HUES64 (cell line): Measurements from ENCODE around the gene MGMT.

ENCODE experiments used
- H3K27ac ChIP-seq: 2 replicates; pipeline ENCODE4 v1.7.0; 2013; ENCODE audit warnings: low read depth, low read length, inconsistent platforms
- H3K27me3 ChIP-seq: 2 replicates; pipeline ENCODE4 v1.6.1; 2013; ENCODE audit warnings: mild to moderate bottlenecking, low read length; ENCODE audit not compliant: insufficient read depth
- H3K36me3 ChIP-seq: 2 replicates; pipeline ENCODE4 v1.6.1; 2013; ENCODE audit warnings: mild to moderate bottlenecking, low read length; ENCODE audit not compliant: insufficient read depth
- H3K4me1 ChIP-seq: 2 replicates; pipeline ENCODE4 v1.6.1; 2013; ENCODE audit warnings: mild to moderate bottlenecking, low read length, moderate library complexity; ENCODE audit not compliant: insufficient read depth
- H3K4me3 ChIP-seq: 2 replicates; pipeline ENCODE4 v1.5.1; 2013; ENCODE audit warnings: mild to moderate bottlenecking, low read length, moderate library complexity
- H3K9ac ChIP-seq: 2 replicates; pipeline ENCODE4 v1.6.1; 2013; ENCODE audit warnings: mild to moderate bottlenecking, low read depth, low read length
- H3K9me3 ChIP-seq: 2 replicates; pipeline ENCODE4 v1.6.1; 2013; ENCODE audit warnings: low read depth, low read length; ENCODE audit not compliant: insufficient read depth
- WGBS: fragments of 150-250, 120-280 bp; methylation state at CpG from one replicate; pipeline ENCODE4 v1.1.7; 2013; ENCODE audit warnings: missing lambda C conversion rate; 5-methylcytosine and 5-hydroxymethylcytosine counted together

MGMT gene

GRCh38 chr10:129532838-129533237 lies 65.8 kb downstream of the MGMT start:
- H3K9ac ChIP-seq: no peak overlapping the region
- no peaks in the 10 kb centered on the region for H3K27me3 ChIP-seq
- H3K27ac ChIP-seq: no peak overlapping the region
- H3K36me3 ChIP-seq: no peaks in the 10 kb centered on the region
- H3K4me3 ChIP-seq: no peak overlapping the region
- WGBS: 97% methylated on average over 12 of the region's 12 CpGs
- no peaks in the 10 kb centered on the region for H3K9me3 ChIP-seq
- H3K4me1 ChIP-seq: peaks cover 14% of the 10 kb centered on the region; the same call in 1 of the 2 replicates

- H3K36me3 ChIP-seq: no peaks in the 10 kb centered on the region
- H3K27ac ChIP-seq: no peak overlapping the region
- no peaks in the 10 kb centered on the region for H3K9me3 ChIP-seq
- no peaks in the 10 kb centered on the region for H3K27me3 ChIP-seq
- peaks cover 14% of the 10 kb centered on the region; the same call in 1 of the 2 replicates for H3K4me1 ChIP-seq
- H3K4me3 ChIP-seq: no peak overlapping the region
- WGBS: 94% methylated on average over 11 of the region's 11 CpGs
- H3K9ac ChIP-seq: no peak overlapping the region
These were observed 66.2 kb downstream of the MGMT start for GRCh38 chr10:129533281-129533680.

- H3K9ac ChIP-seq: no peak overlapping the region
- WGBS: 96% methylated on average over 5 of the region's 5 CpGs
- no peaks in the 10 kb centered on the region for H3K36me3 ChIP-seq
- H3K4me3 ChIP-seq: no peak overlapping the region
- no peak overlapping the region for H3K27ac ChIP-seq
- H3K9me3 ChIP-seq: no peaks in the 10 kb centered on the region
- H3K4me1 ChIP-seq: peaks cover 14% of the 10 kb centered on the region; the same call in 1 of the 2 replicates
- H3K27me3 ChIP-seq: no peaks in the 10 kb centered on the region
These were observed 67.8 kb downstream of the MGMT start for GRCh38 chr10:129534826-129535225.

- no peak overlapping the region for H3K9ac ChIP-seq
- 95% methylated on average over 14 of the region's 16 CpGs for WGBS
- no peaks in the 10 kb centered on the region for H3K9me3 ChIP-seq
These were observed 69.3 kb downstream of the MGMT start for GRCh38 chr10:129536336-129536735.

GRCh38 chr10:129537151-129537550 lies 70.1 kb downstream of the MGMT start:
- Histone ChIP-seq H3K9me3 (no peaks in the 10 kb centered on the region), H3K27me3 (no peaks in the 10 kb centered on the region), H3K9ac (no peak overlapping the region), H3K36me3 (no peaks in the 10 kb centered on the region), H3K4me3 (no peak overlapping the region), H3K27ac (no peak overlapping the region), H3K4me1 (peaks cover 5% of the 10 kb centered on the region; the same call in 1 of the 2 replicates)
- 96% methylated on average over 6 of the region's 6 CpGs for WGBS

More at GRCh38 chr10:129536336-129536735, 69.3 kb downstream of the MGMT start:
- Histone ChIP-seq H3K27ac (no peak overlapping the region), H3K4me3 (no peak overlapping the region), H3K36me3 (no peaks in the 10 kb centered on the region), H3K27me3 (no peaks in the 10 kb centered on the region), H3K4me1 (peaks cover 11% of the 10 kb centered on the region; the same call in 1 of the 2 replicates)

GRCh38 chr10:129538236-129538635 lies 71.2 kb downstream of the MGMT start:
- no peaks in the 10 kb centered on the region for H3K27me3 ChIP-seq
- no peak overlapping the region for H3K9ac ChIP-seq
- H3K4me1 ChIP-seq: no peaks in the 10 kb centered on the region
- no peak overlapping the region for H3K4me3 ChIP-seq
- H3K36me3 ChIP-seq: no peaks in the 10 kb centered on the region
- 94% methylated on average over 2 of the region's 2 CpGs for WGBS
- H3K9me3 ChIP-seq: no peaks in the 10 kb centered on the region
- H3K27ac ChIP-seq: no peak overlapping the region

GRCh38 chr10:129541200-129541599 lies 74.2 kb downstream of the MGMT start:
- no peak overlapping the region for H3K27ac ChIP-seq
- no peaks in the 10 kb centered on the region for H3K9me3 ChIP-seq
- no peaks in the 10 kb centered on the region for H3K4me1 ChIP-seq
- no peaks in the 10 kb centered on the region for H3K36me3 ChIP-seq
- no peaks in the 10 kb centered on the region for H3K27me3 ChIP-seq
- H3K4me3 ChIP-seq: no peak overlapping the region
- H3K9ac ChIP-seq: no peak overlapping the region
- 95% methylated on average over 9 of the region's 9 CpGs for WGBS

- no peaks in the 10 kb centered on the region for H3K36me3 ChIP-seq
- H3K4me3 ChIP-seq: no peak overlapping the region
- H3K27ac ChIP-seq: no peak overlapping the region
- H3K9me3 ChIP-seq: no peaks in the 10 kb centered on the region
- no peaks in the 10 kb centered on the region for H3K4me1 ChIP-seq
- H3K27me3 ChIP-seq: no peaks in the 10 kb centered on the region
- 96% methylated on average over 21 of the region's 21 CpGs for WGBS
- no peak overlapping the region for H3K9ac ChIP-seq
These were observed 74.9 kb downstream of the MGMT start for GRCh38 chr10:129541748-129542487.

GRCh38 chr10:129542589-129542988 lies 75.5 kb downstream of the MGMT start:
- no peaks in the 10 kb centered on the region for H3K27me3 ChIP-seq
- 93% methylated on average over 10 of the region's 10 CpGs for WGBS
- H3K4me3 ChIP-seq: no peak overlapping the region
- no peak overlapping the region for H3K9ac ChIP-seq
- H3K36me3 ChIP-seq: no peaks in the 10 kb centered on the region
- H3K4me1 ChIP-seq: no peaks in the 10 kb centered on the region
- H3K9me3 ChIP-seq: no peaks in the 10 kb centered on the region
- H3K27ac ChIP-seq: no peak overlapping the region

GRCh38 chr10:129544205-129545202 lies 77.5 kb downstream of the MGMT start:
- WGBS: 95% methylated on average over 23 of the region's 23 CpGs
- Histone ChIP-seq H3K36me3 (no peaks in the 10 kb centered on the region), H3K4me3 (no peak overlapping the region), H3K9me3 (no peaks in the 10 kb centered on the region), H3K4me1 (no peaks in the 10 kb centered on the region), H3K27me3 (no peaks in the 10 kb centered on the region), H3K9ac (no peak overlapping the region), H3K27ac (no peak overlapping the region)

- no peaks in the 10 kb centered on the region for H3K9me3 ChIP-seq
- no peak overlapping the region for H3K9ac ChIP-seq
- H3K27ac ChIP-seq: no peak overlapping the region
- no peaks in the 10 kb centered on the region for H3K4me1 ChIP-seq
- H3K27me3 ChIP-seq: no peaks in the 10 kb centered on the region
- no peak overlapping the region for H3K4me3 ChIP-seq
- no peaks in the 10 kb centered on the region for H3K36me3 ChIP-seq
- WGBS: 94% methylated on average over 8 of the region's 8 CpGs
These were observed 78.2 kb downstream of the MGMT start for GRCh38 chr10:129545261-129545660.
